ENCODE results near the gene HOXD11.

Gene HOXD11

DNA sequence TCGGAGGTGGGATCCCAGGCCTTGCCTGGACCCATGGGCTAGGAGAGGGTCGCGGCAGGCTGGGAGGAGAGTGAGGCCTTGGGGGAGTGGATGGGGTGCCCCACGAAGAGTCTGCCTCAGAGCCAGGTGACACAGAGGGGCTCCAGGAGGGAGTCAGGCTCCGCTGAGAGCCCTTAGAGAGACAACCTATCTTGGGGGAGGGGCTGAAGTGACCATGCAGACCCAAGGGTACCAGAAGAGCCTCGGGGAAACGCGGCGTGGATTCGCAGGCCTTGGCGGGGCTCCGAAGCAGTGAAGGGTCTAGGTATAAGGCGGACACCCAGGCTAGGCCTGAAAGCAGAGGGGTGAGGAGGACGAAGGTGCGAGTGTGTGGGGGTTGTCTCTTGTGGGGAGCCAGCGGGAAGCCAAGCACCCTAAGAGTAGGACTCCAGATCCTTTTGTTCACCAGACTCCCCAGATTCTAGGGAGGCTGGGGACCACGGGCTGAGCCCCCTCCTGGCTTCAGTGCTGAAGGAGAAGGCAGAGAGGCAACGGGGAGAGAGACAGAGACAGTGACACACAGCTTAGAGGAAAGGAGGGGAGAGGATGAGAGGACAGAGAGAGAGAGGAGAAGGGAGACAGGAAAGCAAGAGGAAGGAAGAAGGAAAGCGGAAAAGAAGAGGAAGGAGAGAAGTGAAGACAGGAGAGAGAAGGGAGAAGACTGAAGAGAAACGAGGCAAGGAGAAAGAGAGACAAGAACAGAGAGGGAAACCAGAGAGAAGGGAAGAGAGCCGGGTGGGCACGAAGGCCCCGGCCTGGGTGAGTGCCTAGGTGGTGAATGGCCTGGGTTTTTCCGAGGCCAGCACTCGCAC is 1.1 kb upstream of the HOXD11 start:
- no peak for DNase-seq (ENCODE audit: low spot score)

DNA sequence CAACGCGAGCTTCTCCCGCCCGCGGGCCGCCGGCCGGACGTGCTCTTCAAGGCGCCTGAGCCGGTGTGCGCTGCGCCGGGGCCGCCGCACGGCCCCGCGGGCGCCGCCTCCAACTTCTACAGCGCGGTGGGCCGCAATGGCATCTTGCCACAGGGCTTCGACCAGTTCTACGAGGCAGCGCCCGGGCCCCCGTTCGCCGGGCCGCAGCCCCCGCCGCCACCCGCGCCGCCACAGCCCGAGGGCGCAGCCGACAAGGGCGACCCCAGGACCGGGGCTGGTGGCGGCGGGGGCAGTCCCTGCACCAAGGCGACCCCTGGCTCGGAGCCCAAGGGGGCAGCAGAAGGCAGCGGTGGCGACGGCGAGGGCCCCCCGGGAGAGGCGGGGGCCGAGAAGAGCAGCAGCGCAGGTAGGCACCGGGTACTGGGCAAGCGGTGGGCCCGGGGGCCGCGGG is 676 bp downstream of the HOXD11 start:
- no peak for DNase-seq (ENCODE audit: low spot score)

GRCh38 chr2:176109192-176109901 is 2.3 kb downstream of the HOXD11 start:
- no peak for DNase-seq (ENCODE audit: low spot score)

- DNase-seq (ENCODE audit: low spot score): no peak
Measured at GRCh38 chr2:176109946-176110345, 2.9 kb downstream of the HOXD11 start.

DNA sequence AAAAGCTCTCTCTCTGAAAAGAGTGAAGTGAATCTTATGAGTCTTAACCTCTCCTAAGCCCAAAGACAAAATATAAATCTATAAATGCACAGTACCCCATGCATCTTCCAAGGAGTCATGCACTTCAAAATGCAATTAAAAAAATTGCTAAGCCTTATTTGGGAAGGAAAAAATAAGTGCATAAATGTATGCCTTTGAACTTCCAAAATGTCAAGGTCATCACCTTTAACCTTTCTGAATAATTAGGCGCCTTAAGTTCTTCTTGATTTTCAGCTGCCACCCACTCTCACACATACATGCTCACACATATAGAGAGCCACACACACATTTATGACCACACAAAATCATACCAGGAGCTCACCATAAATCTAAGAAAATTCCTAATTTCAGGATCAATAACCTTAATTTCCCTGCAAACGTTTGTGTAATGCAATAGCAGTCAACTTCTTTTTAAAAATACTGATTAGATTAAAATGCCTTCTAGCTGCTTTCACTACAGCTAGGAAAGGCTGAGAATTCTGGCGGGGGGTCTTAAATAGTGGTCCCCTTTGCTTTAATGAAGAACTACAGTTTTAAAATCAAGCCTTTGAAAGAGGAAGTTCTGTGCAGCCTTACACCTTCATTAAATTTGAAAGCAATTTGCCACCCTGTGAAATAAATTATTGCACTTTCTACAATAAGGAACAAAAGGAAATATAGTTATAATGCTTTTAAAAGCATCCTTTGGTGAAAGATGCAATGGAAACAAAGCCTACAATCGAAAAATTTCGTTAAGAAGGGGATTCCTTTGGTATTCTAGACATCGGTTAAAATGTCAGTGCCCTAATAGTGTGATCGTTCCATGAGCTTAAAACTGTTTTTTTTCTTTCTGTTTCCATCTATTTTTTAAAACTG is 3.6 kb downstream of the HOXD11 start:
- DNase-seq (ENCODE audit: low spot score): no peak

- no peak for DNase-seq (ENCODE audit: low spot score)
Measured at GRCh38 chr2:176111309-176111663, 4.2 kb downstream of the HOXD11 start.

DNA sequence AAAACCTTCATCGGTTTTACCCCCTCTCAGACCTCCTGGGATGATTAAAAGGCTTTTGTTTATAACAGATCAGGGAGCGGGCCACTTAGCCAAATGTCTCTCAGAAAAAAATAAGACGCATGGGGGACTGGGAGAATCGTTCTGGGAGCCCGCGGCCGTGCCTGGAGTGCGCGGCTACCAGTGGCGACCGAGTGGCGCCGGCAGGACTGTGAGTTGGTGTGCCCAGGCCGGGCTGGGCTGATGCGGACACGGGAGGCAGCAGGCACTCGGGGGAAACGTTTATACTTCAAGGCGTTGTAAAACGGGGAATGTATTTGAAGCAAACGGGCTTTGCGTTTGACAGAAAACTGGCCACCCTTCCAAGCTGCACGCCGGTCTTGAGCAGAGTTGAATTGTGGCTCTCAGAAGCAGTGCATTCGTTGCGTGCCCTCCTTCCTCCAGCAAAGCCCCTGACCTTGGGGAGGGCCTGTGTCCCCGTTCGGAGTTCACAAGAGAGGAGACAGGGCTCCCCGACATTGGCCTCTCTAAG is 4.8 kb downstream of the HOXD11 start:
- DNase-seq (ENCODE audit: low spot score): no peak

- DNase-seq (ENCODE audit: low spot score): no peak
Measured at GRCh38 chr2:176112375-176113302, 5.6 kb downstream of the HOXD11 start.

DNA sequence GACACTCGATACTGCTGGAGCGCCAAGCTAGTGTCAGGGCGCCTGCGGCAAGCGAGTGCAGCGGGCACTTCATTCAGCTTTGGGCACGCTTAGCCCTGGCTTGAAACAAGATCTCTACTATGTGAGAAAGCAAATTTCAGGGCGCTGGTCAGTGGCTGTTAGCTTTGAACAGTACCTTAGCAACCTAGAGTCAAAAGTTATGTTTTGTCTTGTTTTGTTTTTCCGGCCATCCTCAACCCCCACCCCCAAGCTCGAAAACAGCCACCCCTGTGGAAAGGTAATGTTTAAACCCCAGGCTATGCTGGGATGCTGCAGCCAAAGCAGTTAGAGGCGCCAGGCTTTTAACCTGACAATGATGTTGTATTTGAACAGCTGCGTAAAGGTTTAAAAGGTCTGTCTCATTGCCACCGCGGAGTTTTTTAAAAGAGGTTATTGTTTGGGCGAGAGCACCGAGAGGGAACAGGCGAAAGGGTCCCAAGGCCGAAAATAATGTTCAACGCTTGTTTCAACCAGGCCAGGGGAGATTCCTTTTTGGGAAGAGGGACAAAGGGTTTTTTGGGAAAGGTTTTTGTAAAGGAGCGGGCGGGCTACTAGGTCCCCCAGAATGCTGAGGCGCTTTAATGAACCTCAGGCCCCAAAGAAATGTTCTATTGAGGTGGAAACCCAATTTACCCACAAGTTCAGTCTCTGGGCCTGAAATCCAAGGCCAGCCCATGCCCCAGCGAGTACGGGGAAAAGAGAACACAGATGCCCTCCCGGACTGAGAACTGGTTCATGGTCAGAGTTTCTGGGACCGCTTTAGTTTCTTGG is 7.2 kb downstream of the HOXD11 start:
- DNase-seq (ENCODE audit: low spot score): no peak

DNA sequence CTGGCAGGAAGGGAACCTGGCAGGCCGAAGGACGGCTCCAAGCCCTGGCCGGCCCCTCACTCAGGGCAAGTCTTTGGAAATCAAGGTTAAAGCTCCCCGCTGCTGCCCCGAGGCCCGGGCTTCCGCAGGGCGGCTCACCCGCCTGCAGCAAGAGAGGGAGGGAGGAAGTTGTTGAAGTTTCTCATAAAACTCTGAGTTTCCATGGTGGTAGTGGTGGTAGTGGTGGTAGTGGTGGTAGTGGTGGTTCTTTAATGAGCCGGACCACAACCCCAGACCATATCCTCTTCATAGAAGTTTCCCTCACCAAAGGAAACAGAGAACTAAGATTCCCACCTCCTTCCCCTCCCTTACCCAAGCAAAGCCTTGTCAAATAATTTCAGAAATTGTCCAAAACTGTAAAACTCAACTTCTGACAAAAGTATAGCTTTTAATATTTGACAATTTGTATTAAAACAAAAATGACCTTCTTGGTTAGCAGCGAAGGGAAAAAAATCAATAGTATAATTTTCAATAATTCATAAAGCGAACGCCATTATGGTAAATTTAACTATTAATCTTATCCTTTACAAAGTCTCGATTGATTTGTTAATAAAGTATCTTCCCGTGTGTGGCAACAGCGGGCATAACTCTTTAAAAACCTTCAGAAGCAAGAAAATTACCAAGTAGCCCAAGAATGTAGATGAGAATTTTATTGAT is 8.0 kb downstream of the HOXD11 start:
- no peak for DNase-seq (ENCODE audit: low spot score)

GRCh38 chr2:176115883-176116813 is 9.1 kb downstream of the HOXD11 start, which contains the start of gene HOXD10:
Gene HOXD10, plus strand, starts transcription at chr2:176116778. Its CDS starts 56 bp downstream, at chr2:176116834.
- no peak for DNase-seq (ENCODE audit: low spot score)

GRCh38 chr2:176117162-176117822 is 10.2 kb downstream of the HOXD11 start:
- no peak for DNase-seq (ENCODE audit: low spot score)

DNA sequence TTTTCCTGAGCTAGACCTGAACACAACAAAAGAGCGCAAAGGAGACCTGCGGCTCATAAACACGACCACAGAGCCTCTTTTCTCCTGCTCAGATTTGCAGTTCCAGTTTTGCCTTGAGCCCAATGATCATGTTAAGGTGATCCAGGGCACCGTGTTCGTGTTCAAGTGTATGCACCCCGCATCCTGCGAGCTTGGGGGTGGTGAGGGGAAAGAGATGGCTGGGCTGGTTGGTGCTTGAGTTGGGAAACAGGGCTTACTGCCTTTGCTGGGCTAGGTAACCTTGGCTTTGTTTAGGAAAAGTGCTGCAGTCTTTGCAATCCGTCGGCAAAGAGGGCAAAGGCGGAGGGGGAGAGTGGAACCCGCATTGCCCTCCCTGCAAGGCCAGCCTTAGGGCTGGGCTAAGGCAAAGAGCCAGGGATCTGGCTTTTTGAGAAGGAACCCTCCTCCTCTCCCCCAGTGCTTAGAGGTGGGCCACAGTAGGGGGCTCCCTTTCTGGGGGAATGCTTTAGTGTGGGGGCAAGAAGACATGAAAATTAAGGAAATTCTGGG is 10.8 kb downstream of the HOXD11 start:
- DNase-seq (ENCODE audit: low spot score): no peak

GRCh38 chr2:176118601-176119339 is 11.7 kb downstream of the HOXD11 start:
- no peak for DNase-seq (ENCODE audit: low spot score)

DNA sequence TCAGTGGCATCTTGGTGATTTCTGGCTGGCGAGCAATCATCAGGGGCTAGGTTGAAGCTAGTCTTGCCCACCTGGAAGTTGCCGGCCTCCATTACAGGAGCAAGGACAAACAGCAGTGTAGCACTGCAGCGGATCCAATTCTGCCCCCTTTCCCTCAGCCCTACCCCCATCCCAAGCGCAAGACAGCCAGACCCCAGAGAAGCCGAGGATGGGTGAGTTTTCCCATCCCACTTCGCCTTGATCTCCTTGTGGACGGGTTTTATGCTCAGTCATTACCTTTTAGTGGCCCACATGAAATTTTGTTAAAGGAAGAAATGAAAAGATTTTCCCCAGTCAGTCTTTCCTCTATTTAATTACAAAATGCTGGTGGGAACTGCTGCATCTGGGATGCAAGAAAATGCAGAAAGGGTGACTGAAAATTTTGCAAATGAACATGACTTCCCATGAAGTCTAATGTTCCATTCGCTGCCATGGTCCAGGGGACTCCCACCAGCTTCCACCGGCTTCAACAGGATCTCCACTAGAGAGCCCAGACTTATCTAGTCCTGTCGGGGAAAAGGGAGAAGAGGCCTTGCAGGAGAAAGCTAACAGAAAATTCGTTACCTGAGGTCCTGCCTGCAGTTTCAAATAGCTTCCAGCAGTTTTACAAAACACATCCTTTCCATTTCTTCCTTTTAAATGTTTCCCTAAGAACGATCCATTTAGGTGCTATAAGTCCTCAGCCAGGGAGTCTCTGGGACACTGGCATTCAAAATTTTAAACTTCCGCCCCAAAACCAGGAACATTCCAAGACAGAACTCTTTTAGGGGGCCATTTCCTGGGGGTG is 13.5 kb downstream of the HOXD11 start:
- no peak for DNase-seq (ENCODE audit: low spot score)

Data from globus pallidus (tissue), 1 donor.